Stomach (tissue), 4 donors: ENCODE results near the gene HELZ2.

Experiments
- CTCF ChIP-seq, 7 experiments: fragments of 450-650 bp in 4 of 7; fragments of 200-600 bp in 3 of 7; sonication (generic) in 3 of 7; IDR thresholded peaks; one replicate each; pipeline ENCODE4 v1.5.1; 2016 to 2019; ENCODE audit warnings: antibody characterized with exemption in 7 of 7, control low read depth in 2 of 7, mild to moderate bottlenecking in 1 of 7
- POLR2A ChIP-seq, 4 donors: fragments of 450-650 bp; IDR thresholded peaks; one replicate each; pipeline ENCODE4 v1.6.1; 2016; ENCODE audit warnings: antibody characterized with exemption in 4 of 4, control low read depth in 2 of 4, mild to moderate bottlenecking in 1 of 4, moderate library complexity in 1 of 4

GRCh38 chr20:63606686-63607085 lies 32.6 kb upstream of the HELZ2 start:
- no peak for TF ChIP-seq CTCF (IDR thresholded peaks at IDR 0.05)
- TF ChIP-seq POLR2A (IDR thresholded peaks at IDR 0.05): no peak
